CD14-positive monocyte (primary cell): Measurements from ENCODE around the gene ZNF883. TPM values are rescaled to one million over a fixed set of nuclear protein-coding genes. Genes with fewer than 3 reads are reported as not detected.

ENCODE experiments used
- DNase-seq, 3 donors: peaks; one replicate each; pipeline ENCODE4 v3.0.0-alpha.2; 2011 to 2022
- H2AFZ ChIP-seq: 2 replicates; pipeline ENCODE4 v1.6.0; 2012; ENCODE audit warnings: mild to moderate bottlenecking, low read depth, low read length, inconsistent platforms; ENCODE audit not compliant: insufficient read depth, poor library complexity, severe bottlenecking
- H3K27ac ChIP-seq, 2 donors: 1 replicate in 1 of 2; 2 replicates in 1 of 2; pipeline ENCODE4 v1.5.1; 2012 to 2013; ENCODE audit warnings: low read length in 2 of 2, control low read depth in 1 of 2, inconsistent platforms in 1 of 2, low read depth in 1 of 2, mild to moderate bottlenecking in 1 of 2
- H3K27me3 ChIP-seq, 2 donors: one replicate each; pipeline versions ENCODE4 v1.6.0 to v1.6.1; 2011 to 2013; ENCODE audit warnings: low read length in 2 of 2; ENCODE audit not compliant: control insufficient read depth in 2 of 2, insufficient read depth in 2 of 2
- H3K36me3 ChIP-seq, 2 donors: replicated peaks in 1 of 2; 1 replicate in 1 of 2; 2 replicates in 1 of 2; pipeline versions ENCODE4 v1.5.1 to v1.6.1; 2012 to 2013; ENCODE audit warnings: low read length in 2 of 2, control low read depth in 1 of 2, inconsistent platforms in 1 of 2, mild to moderate bottlenecking in 1 of 2; ENCODE audit not compliant: insufficient read depth in 2 of 2, control insufficient read depth in 1 of 2
- H3K4me1 ChIP-seq, 2 donors: 1 replicate in 1 of 2; 2 replicates in 1 of 2; pipeline versions ENCODE4 v1.5.1 to v1.6.1; 2012 to 2013; ENCODE audit warnings: low read length in 2 of 2, control low read depth in 1 of 2, inconsistent platforms in 1 of 2, mild to moderate bottlenecking in 1 of 2, moderate library complexity in 1 of 2; ENCODE audit not compliant: insufficient read depth in 2 of 2, control insufficient read depth in 1 of 2
- H3K4me2 ChIP-seq: replicated peaks from 2 replicates; pipeline ENCODE3; 2012; ENCODE audit warnings: low read length, moderate library complexity, mild to moderate bottlenecking; ENCODE audit not compliant: poor library complexity, severe bottlenecking; ENCODE audit errors: extremely low read depth
- H3K4me3 ChIP-seq, 3 experiments: fragments of 200-600 bp in 1 of 3; sonication (generic) in 1 of 3; replicated peaks in 1 of 3; 1 replicate in 2 of 3; 2 replicates in 1 of 3; pipeline ENCODE4 v1.5.1; 2011 to 2013; ENCODE audit warnings: low read length in 3 of 3, mild to moderate bottlenecking in 3 of 3, control low read depth in 2 of 3, low read depth in 2 of 3, inconsistent platforms in 1 of 3, moderate library complexity in 1 of 3
- H3K79me2 ChIP-seq: 2 replicates; pipeline ENCODE4 v1.6.0; 2012; ENCODE audit warnings: mild to moderate bottlenecking, control low read depth, inconsistent platforms, low read length, moderate library complexity; ENCODE audit not compliant: insufficient read depth
- H3K9ac ChIP-seq: 2 replicates; pipeline ENCODE4 v1.6.0; 2017; ENCODE audit warnings: low read length, mild to moderate bottlenecking; ENCODE audit not compliant: insufficient read depth, poor library complexity, severe bottlenecking
- H3K9me3 ChIP-seq, 2 donors: replicated peaks in 1 of 2; 1 replicate in 1 of 2; 2 replicates in 1 of 2; pipeline versions ENCODE4 v1.5.1 to v1.6.1; 2012 to 2013; ENCODE audit warnings: low read length in 2 of 2, control low read depth in 1 of 2; ENCODE audit not compliant: control insufficient read depth in 1 of 2, insufficient read depth in 1 of 2
- H4K20me1 ChIP-seq: 2 replicates; pipeline ENCODE4 v1.6.0; 2012; ENCODE audit warnings: mild to moderate bottlenecking, low read length, control low read depth, moderate library complexity; ENCODE audit not compliant: insufficient read depth
- H3K27ac Mint-ChIP-seq, 7 donors: one replicate each; pipeline ENCODE4 v1.8.0; 2020; ENCODE audit warnings: mild to moderate bottlenecking in 7 of 7, mixed read lengths in 7 of 7, moderate library complexity in 6 of 7, inconsistent platforms in 2 of 7
- H3K27me3 Mint-ChIP-seq, 3 donors: one replicate each; pipeline ENCODE4 v1.8.0; 2021 to 2022; ENCODE audit warnings: low read depth in 3 of 3, mild to moderate bottlenecking in 3 of 3, mixed read lengths in 3 of 3, moderate library complexity in 3 of 3, inconsistent platforms in 1 of 3
- H3K36me3 Mint-ChIP-seq, 2 donors: one replicate each; pipeline ENCODE4 v1.8.0; 2020; ENCODE audit warnings: mixed read lengths in 2 of 2, inconsistent platforms in 1 of 2, mild to moderate bottlenecking in 1 of 2
- H3K4me1 Mint-ChIP-seq: one replicate; pipeline ENCODE4 v1.8.0; 2020; ENCODE audit warnings: mild to moderate bottlenecking, mixed read lengths
- H3K4me3 Mint-ChIP-seq, 2 donors: one replicate each; pipeline ENCODE4 v1.8.0; 2020; ENCODE audit warnings: mild to moderate bottlenecking in 2 of 2, mixed read lengths in 2 of 2, moderate library complexity in 1 of 2
- H3K9me3 Mint-ChIP-seq, 7 donors: one replicate each; pipeline ENCODE4 v1.8.0; 2020 to 2022; ENCODE audit warnings: mixed read lengths in 7 of 7, mild to moderate bottlenecking in 6 of 7, moderate library complexity in 6 of 7, inconsistent platforms in 2 of 7
- WGBS: methylation state at CpG from one replicate; pipeline ENCODE4 v1.1.5; 2013; ENCODE audit warnings: missing lambda C conversion rate; ENCODE audit not compliant: insufficient coverage; 5-methylcytosine and 5-hydroxymethylcytosine counted together
- intact Hi-C, 2 donors: fragments of 100-400 bp; cut with micrococcal nuclease; formaldehyde crosslinking; loops; one replicate each; pipeline versions ENCODE4 v1.15.0 to v1.15.1; 2023
- polyA plus RNA-seq, 3 donors: library from polyadenylated mRNA; depleted of rRNA in 1 of 3; unstranded in 2 of 3; stranded (reverse) in 1 of 3; fragments of 300-500 nt in 2 of 3; fragments of >200 nt in 1 of 3; fragmentation: Illumina TruSeq in 2 of 3; gene quantifications; 1 replicate in 2 of 3; 2 replicates in 1 of 3; pipeline ENCODE4 v1.2.3, GENCODE V29; 2012 to 2021
- TF ChIP-seq, protein P1 (sequence below): fragments of 200-600 bp; IDR thresholded peaks from one replicate; pipeline ENCODE4 v1.8.0; 2022; ENCODE audit warnings: antibody characterized with exemption, mild to moderate bottlenecking

ZNF883 gene
- polyA plus RNA-seq, 3 donors: 0.14 to 0.29 TPM; not detected in 1

DNA sequence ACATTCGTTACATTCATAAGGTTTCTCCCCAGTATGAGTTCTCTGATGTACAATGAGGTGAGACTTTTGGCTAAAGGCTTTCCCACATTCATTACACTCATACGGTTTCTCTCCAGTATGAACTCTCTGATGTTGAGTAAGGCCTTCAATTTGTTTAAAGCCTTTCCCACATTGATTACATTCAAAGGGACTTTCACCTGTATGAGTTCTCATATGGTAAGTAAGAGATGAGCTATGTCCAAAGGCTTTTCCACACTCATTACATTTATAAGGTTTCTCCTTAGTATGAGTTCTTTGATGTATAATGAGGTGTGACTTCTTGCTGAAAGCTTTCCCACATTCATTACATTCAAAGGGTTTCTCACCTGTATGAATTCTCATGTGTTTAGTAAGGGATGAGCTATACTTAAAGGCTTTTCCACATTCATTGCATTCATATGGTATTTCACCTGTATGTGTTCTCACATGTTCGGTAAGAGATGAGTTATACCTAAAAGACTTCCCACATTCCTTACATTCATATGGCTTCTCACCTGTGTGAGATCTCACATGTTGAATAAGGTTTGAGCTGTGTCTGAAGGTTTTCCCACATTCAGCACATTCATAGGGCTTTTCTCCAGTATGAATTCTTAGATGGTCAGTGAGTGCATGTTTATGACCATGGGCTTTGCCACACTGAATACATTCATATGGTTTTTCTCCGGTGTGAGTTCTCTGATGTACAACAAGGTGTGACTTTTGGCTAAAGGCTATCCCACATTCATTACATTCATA lies 31.1 kb upstream of the ZNF883 start:
- Histone ChIP-seq H3K79me2 (no peaks in the 10 kb centered on the region), H3K27me3 (no peaks in the 10 kb centered on the region), H4K20me1 (no peaks in the 10 kb centered on the region), H3K27ac (no peak overlapping the region), H3K4me3 (peak overlapping the region in 1 of 3 experiments; percentile 6), H3K9me3 (peaks cover 29 to 96% of the 10 kb centered on the region in 2 donors), H3K4me1 (no peaks in the 10 kb centered on the region), H2AFZ (no peak overlapping the region), H3K36me3 (no peaks in the 10 kb centered on the region), H3K9ac (no peak overlapping the region), H3K4me2 (no peak overlapping the region)
- no CpG with 5 or more reads among the region's 4 CpGs for WGBS
- TF ChIP-seq, protein P1, sequence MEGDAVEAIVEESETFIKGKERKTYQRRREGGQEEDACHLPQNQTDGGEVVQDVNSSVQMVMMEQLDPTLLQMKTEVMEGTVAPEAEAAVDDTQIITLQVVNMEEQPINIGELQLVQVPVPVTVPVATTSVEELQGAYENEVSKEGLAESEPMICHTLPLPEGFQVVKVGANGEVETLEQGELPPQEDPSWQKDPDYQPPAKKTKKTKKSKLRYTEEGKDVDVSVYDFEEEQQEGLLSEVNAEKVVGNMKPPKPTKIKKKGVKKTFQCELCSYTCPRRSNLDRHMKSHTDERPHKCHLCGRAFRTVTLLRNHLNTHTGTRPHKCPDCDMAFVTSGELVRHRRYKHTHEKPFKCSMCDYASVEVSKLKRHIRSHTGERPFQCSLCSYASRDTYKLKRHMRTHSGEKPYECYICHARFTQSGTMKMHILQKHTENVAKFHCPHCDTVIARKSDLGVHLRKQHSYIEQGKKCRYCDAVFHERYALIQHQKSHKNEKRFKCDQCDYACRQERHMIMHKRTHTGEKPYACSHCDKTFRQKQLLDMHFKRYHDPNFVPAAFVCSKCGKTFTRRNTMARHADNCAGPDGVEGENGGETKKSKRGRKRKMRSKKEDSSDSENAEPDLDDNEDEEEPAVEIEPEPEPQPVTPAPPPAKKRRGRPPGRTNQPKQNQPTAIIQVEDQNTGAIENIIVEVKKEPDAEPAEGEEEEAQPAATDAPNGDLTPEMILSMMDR: no peak
- H3K36me3 Mint-ChIP-seq: peaks cover 2 to 6% of the 10 kb centered on the region in 2 donors
- H3K27ac Mint-ChIP-seq: no peak overlapping the region
- peaks cover 31 to 85% (median 79%) of the 10 kb centered on the region in 7 donors for H3K9me3 Mint-ChIP-seq
- no peak for DNase-seq
- no peaks in the 10 kb centered on the region for H3K27me3 Mint-ChIP-seq
- H3K4me1 Mint-ChIP-seq: no peaks in the 10 kb centered on the region
- intact Hi-C loops: loop anchor here in 1 of 2 donors (10.0 kb wide), 1 partner anchor 52 kb away; no protein-coding TSS in a partner anchor
- H3K4me3 Mint-ChIP-seq: no peak overlapping the region

DNA sequence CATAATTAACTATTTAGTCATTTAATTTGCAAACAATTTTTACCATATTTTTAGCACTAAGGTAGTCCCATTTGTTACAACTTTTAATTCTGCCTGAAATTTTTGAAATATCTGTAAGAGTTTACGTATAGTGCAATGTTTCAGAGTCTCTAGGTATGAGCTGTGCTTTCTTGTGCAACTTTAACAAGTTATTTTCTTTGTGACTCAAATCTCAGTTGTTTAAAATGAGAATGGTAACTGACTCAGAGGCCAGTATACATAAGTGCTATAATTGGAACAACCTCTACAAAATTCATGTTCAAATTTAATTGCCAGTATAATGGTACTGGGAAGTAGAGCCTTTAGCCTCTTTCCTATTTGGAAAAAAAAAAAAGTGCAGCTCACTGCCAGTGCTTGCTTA lies 14.2 kb upstream of the ZNF883 start:
- H3K4me1 ChIP-seq: no peaks in the 10 kb centered on the region
- H3K9me3 ChIP-seq: peaks cover 24 to 77% of the 10 kb centered on the region in 2 donors
- no peak overlapping the region for H3K4me3 Mint-ChIP-seq
- no peak overlapping the region for H3K27ac Mint-ChIP-seq
- H3K9me3 Mint-ChIP-seq: peaks cover 26 to 65% (median 46%) of the 10 kb centered on the region in 7 donors
- no peaks in the 10 kb centered on the region for H3K79me2 ChIP-seq
- no peak overlapping the region for H3K27ac ChIP-seq
- no peak overlapping the region for H3K4me2 ChIP-seq
- no peaks in the 10 kb centered on the region for H3K4me1 Mint-ChIP-seq
- peaks cover 0 to 2% (median 0%) of the 10 kb centered on the region in 3 donors for H3K27me3 Mint-ChIP-seq
- WGBS: no CpG with 5 or more reads among the region's 1 CpG
- DNase-seq: no peak
- H4K20me1 ChIP-seq: no peaks in the 10 kb centered on the region
- H3K27me3 ChIP-seq: no peaks in the 10 kb centered on the region
- H3K36me3 ChIP-seq: no peaks in the 10 kb centered on the region
- no peak overlapping the region for H2AFZ ChIP-seq
- no peak overlapping the region for H3K9ac ChIP-seq
- intact Hi-C loops: no loop called here
- no peak overlapping the region for H3K4me3 ChIP-seq
- TF ChIP-seq, protein P1: no peak
- H3K36me3 Mint-ChIP-seq: no peaks in the 10 kb centered on the region
